PC-3 (cell line): ENCODE data around the gene FANCE.

Experiments
- EZH2 ChIP-seq: fragments of 300-600 bp; sonication (generic); IDR thresholded peaks from one replicate; pipeline ENCODE4 v1.6.1; 2017; ENCODE audit warnings: antibody characterized with exemption, mild to moderate bottlenecking, low read length; ENCODE audit not compliant: unreplicated experiment
- TF ChIP-seq, protein P1 (sequence below): fragments of 300-600 bp; sonication (generic); conservative IDR thresholded peaks from 2 replicates; pipeline ENCODE4 v1.5.1; 2017; ENCODE audit warnings: antibody characterized with exemption, low read depth, mild to moderate bottlenecking, low read length

DNA sequence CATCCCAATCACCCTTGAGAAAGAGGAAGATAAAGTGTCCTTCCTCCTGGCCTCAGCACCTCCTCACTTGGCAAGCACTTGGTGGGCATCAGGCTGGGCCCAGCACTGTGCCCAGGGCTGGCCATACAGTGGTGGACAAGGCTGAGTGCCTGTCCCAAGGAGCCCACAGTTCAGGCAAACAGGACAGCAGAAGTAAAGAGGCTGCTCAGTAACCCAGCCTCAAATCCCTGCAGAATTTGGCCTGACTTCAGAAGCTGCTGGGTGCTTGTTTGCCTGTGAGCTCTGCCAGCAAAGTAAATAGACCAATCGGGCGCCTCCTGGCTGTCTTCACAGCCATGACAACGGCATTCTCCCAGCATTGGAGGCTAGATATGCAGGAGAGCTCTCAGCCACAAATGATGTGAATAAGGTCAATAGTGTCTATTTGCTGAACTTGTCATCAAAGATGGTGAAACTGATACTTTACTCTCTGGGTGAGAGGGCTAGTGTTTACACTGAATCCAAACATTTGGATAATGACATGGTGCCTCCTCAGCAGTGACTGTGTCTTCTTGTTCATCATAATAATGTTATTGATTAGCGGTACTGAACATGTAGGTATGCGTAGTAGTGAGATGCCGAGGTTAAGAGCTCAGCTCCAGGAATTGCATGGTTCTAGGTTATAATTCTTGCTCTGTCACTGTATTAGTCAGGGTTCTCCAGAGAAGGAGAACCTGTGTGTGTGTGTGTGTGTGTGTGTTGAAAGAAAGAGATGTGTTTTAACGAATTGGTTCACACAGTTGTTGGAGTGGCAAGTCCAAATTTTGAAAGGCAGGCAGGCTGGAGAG lies 36.9 kb upstream of the FANCE start:
- TF ChIP-seq, protein P1, sequence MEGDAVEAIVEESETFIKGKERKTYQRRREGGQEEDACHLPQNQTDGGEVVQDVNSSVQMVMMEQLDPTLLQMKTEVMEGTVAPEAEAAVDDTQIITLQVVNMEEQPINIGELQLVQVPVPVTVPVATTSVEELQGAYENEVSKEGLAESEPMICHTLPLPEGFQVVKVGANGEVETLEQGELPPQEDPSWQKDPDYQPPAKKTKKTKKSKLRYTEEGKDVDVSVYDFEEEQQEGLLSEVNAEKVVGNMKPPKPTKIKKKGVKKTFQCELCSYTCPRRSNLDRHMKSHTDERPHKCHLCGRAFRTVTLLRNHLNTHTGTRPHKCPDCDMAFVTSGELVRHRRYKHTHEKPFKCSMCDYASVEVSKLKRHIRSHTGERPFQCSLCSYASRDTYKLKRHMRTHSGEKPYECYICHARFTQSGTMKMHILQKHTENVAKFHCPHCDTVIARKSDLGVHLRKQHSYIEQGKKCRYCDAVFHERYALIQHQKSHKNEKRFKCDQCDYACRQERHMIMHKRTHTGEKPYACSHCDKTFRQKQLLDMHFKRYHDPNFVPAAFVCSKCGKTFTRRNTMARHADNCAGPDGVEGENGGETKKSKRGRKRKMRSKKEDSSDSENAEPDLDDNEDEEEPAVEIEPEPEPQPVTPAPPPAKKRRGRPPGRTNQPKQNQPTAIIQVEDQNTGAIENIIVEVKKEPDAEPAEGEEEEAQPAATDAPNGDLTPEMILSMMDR, result peak; percentile 80
- TF ChIP-seq EZH2, result no peak
